HepG2 (cell line): ENCODE results near the gene CLASP2. TPM values are rescaled to one million over a fixed set of nuclear protein-coding genes. Genes with fewer than 3 reads are reported as not detected.

Experiments used
- ATAC-seq: fragments of 200-7000 bp; cut with Tn5 transposase; 3 replicates; pipeline ENCODE4 v1.9.1; 2020; ENCODE audit warnings: mild to moderate bottlenecking, moderate library complexity
- BruUV-seq: library from RNA; stranded (reverse); fragments of 400-500 nt; replicated peaks from 2 replicates; lab custom pipeline; 2021; lab: Mats Ljungman, UMichigan
- CTCF ChIA-PET: fragments of 300-600 bp; formaldehyde crosslinking; extraction: SDS; loops from one replicate; lab custom pipeline; 2021; ENCODE audit warnings: low total read pairs, inconsistent platforms, low intra/inter-chr PET ratio; lab: Yijun Ruan, JAX
- POLR2A ChIA-PET: fragments of 350-600 bp; sonication (Branson Sonifier 250); formaldehyde crosslinking; loops from one replicate; lab custom pipeline; 2020; ENCODE audit warnings: antibody characterized with exemption, inconsistent platforms; lab: Yijun Ruan, JAX
- DNase-seq: peaks from one replicate; pipeline ENCODE4 v3.0.0-alpha.2; 2015; ENCODE audit warnings: low spot score
- FAIRE-seq: peaks from 3 replicates; lab custom pipeline; 2011; peaks lifted over from hg19 to GRCh38; lab: Jason Lieb, UNC
- H2AFZ ChIP-seq: one replicate; pipeline ENCODE4 v1.6.1; 2011; ENCODE audit warnings: low read length, inconsistent platforms
- H3K27ac ChIP-seq: fragments of 300-600 bp; 3 replicates; pipeline ENCODE4 v1.8.0; 2011; ENCODE audit warnings: mixed run types, mild to moderate bottlenecking, mixed read lengths, low read length, inconsistent platforms; ENCODE audit not compliant: insufficient read depth; ENCODE audit errors: extremely low read length
- H3K27me3 ChIP-seq, 2 experiments: fragments of 200-600 bp in 1 of 2; 2 replicates in 1 of 2; 3 replicates in 1 of 2; pipeline versions ENCODE4 v1.6.0 to v1.8.0; 2011; ENCODE audit warnings: low read length in 2 of 2, mild to moderate bottlenecking in 2 of 2, moderate library complexity in 2 of 2, inconsistent platforms in 1 of 2; ENCODE audit not compliant: insufficient read depth in 2 of 2, control insufficient read depth in 1 of 2
- H3K36me3 ChIP-seq, 2 experiments: fragments of 200-600 bp in 1 of 2; replicated peaks in 1 of 2; 2 replicates in 1 of 2; 3 replicates in 1 of 2; pipeline versions ENCODE4 v1.5.1 to v1.8.0; 2011; ENCODE audit warnings: low read length in 2 of 2, inconsistent platforms in 1 of 2; ENCODE audit not compliant: insufficient read depth in 2 of 2, control insufficient read depth in 1 of 2
- H3K4me1 ChIP-seq: 2 replicates; pipeline ENCODE4 v1.5.1; 2012; ENCODE audit warnings: low read length, inconsistent platforms; ENCODE audit not compliant: insufficient read depth
- H3K4me2 ChIP-seq: 2 replicates; pipeline ENCODE4 v1.6.0; 2011; ENCODE audit warnings: low read depth, low read length, inconsistent platforms
- H3K4me3 ChIP-seq, 3 experiments: fragments of 200-600 bp in 1 of 3; sonication (generic), shearing (Covaris generic) in 1 of 3; replicated peaks in 1 of 3; 2 replicates each; pipeline ENCODE4 v1.5.1; 2011 to 2016; ENCODE audit warnings: low read length in 3 of 3, inconsistent platforms in 2 of 3, low read depth in 2 of 3, mild to moderate bottlenecking in 2 of 3, control low read depth in 1 of 3, mixed read lengths in 1 of 3; ENCODE audit not compliant: insufficient read depth in 1 of 3
- H3K79me2 ChIP-seq: one replicate; pipeline ENCODE4 v1.6.1; 2011; ENCODE audit warnings: low read length, inconsistent platforms; ENCODE audit not compliant: insufficient read depth
- H3K9ac ChIP-seq: 2 replicates; pipeline ENCODE4 v1.6.0; 2011; ENCODE audit warnings: mild to moderate bottlenecking, low read depth, low read length, inconsistent platforms; ENCODE audit not compliant: insufficient read depth
- H3K9me3 ChIP-seq: 2 replicates; pipeline ENCODE4 v1.5.1; 2012; ENCODE audit warnings: mild to moderate bottlenecking, low read length
- H4K20me1 ChIP-seq: 2 replicates; pipeline ENCODE4 v1.6.0; 2011; ENCODE audit warnings: inconsistent platforms, mild to moderate bottlenecking, low read length, moderate library complexity; ENCODE audit not compliant: insufficient read depth
- BCLAF1 ChIP-seq: fragments of 450-650 bp; IDR thresholded peaks from 2 replicates; pipeline ENCODE4 v1.6.1; 2017; ENCODE audit warnings: mild to moderate bottlenecking
- CREM ChIP-seq, 2 experiments: sonication (generic) in 1 of 2; formaldehyde crosslinking in 1 of 2; IDR thresholded peaks; 2 replicates each; pipeline versions ENCODE4 v1.4.0 to v1.6.1; 2016 to 2020; ENCODE audit warnings: antibody characterized with exemption in 1 of 2, mild to moderate bottlenecking in 1 of 2, missing genetic modification reagents in 1 of 2
- FOSL2 ChIP-seq: sonication (generic); formaldehyde crosslinking; IDR thresholded peaks from 2 replicates; pipeline ENCODE4 v1.4.0; 2020; ENCODE audit warnings: missing genetic modification reagents
- KLF6 ChIP-seq: IDR thresholded peaks from 2 replicates; pipeline ENCODE4 v1.8.0; 2016; ENCODE audit warnings: missing biosample characterization, missing genetic modification reagents
- PRDM15 ChIP-seq: sonication (generic); formaldehyde crosslinking; IDR thresholded peaks from 2 replicates; pipeline ENCODE4 v1.4.0; 2020; ENCODE audit warnings: missing genetic modification reagents
- SAFB2 ChIP-seq: sonication (generic); formaldehyde crosslinking; IDR thresholded peaks from 2 replicates; pipeline ENCODE4 v1.5.1; 2020; ENCODE audit warnings: missing genetic modification reagents, low read depth, mild to moderate bottlenecking, borderline replicate concordance
- SNAPC4 ChIP-seq: sonication (generic); formaldehyde crosslinking; IDR thresholded peaks from 2 replicates; pipeline ENCODE4 v1.4.0; 2020; ENCODE audit warnings: mild to moderate bottlenecking, missing genetic modification reagents
- ZNF251 ChIP-seq: sonication (generic); formaldehyde crosslinking; IDR thresholded peaks from 2 replicates; pipeline ENCODE4 v1.9.0; 2021; ENCODE audit warnings: mild to moderate bottlenecking, missing genetic modification reagents
- ZNF460 ChIP-seq: sonication (generic); formaldehyde crosslinking; IDR thresholded peaks from 2 replicates; pipeline ENCODE4 v1.5.1; 2020; ENCODE audit warnings: missing genetic modification reagents, mild to moderate bottlenecking, borderline replicate concordance
- ZNF670 ChIP-seq: sonication (generic); formaldehyde crosslinking; IDR thresholded peaks from 2 replicates; pipeline ENCODE4 v1.8.0; 2022; ENCODE audit warnings: mild to moderate bottlenecking, missing genetic modification reagents, borderline replicate concordance
- ZNF772 ChIP-seq: sonication (generic); formaldehyde crosslinking; IDR thresholded peaks from 2 replicates; pipeline ENCODE4 v1.5.0; 2020; ENCODE audit warnings: mild to moderate bottlenecking, missing genetic modification reagents
- whole genome bisulfite sequencing: methylation state at CpG from one replicate; pipeline ENCODE4 v1.1.6; 2017; ENCODE audit warnings: low lambda C conversion rate; 5-methylcytosine and 5-hydroxymethylcytosine counted together
- in situ Hi-C: cut with HindIII; loops from 2 replicates; pipeline ENCODE4 v1.10.0; 2017; ENCODE audit warnings: low pct_unique_long_range_greater_than_20kb; ENCODE audit not compliant: extremely low pct_ligation_motif_present
- intact Hi-C: fragments of 100-400 bp; cut with micrococcal nuclease; formaldehyde crosslinking; loops from one replicate; pipeline ENCODE4 v1.10.0; 2022; ENCODE audit not compliant: unreplicated experiment
- polyA plus RNA-seq, 8 experiments: library from polyadenylated mRNA; depleted of rRNA in 3 of 8; stranded (reverse) in 7 of 8; unstranded in 1 of 8; fragments of >200 nt; fragmentation: Illumina TruSeq in 4 of 8; extraction: Trizol in 4 of 8; gene quantifications; 2 replicates each; pipeline versions ENCODE4 v1.2.1 to v1.2.3, GENCODE V29; 2011 to 2016; ENCODE audit warnings: low read depth in 4 of 8, missing spikeins in 1 of 8, mixed read lengths in 1 of 8; ENCODE audit not compliant: insufficient read depth in 1 of 8
- total RNA-seq, 5 experiments: library from RNA; depleted of rRNA; stranded (reverse); fragments of >200 nt; fragmentation: Illumina TruSeq; extraction: Trizol; gene quantifications; 2 replicates each; pipeline ENCODE4 v1.2.3, GENCODE V29; 2016; ENCODE audit warnings: low read depth in 1 of 5

The CLASP2 gene
- total and polyA plus RNA-seq, 2 of the 13 experiments (the other 11 are each of a cell fraction or from before 2014, with no cell fraction given): 15.7 to 34.8 TPM

GRCh38 chr3:33642806-33643205 is 75.2 kb downstream of the CLASP2 start:
- Histone ChIP-seq H3K27me3 (no peaks in the 10 kb centered on the region), H3K27ac (no peak overlapping the region), H3K4me2 (no peak overlapping the region), H3K4me3 (no peak overlapping the region), H3K9me3 (no peaks in the 10 kb centered on the region), H4K20me1 (no peaks in the 10 kb centered on the region), H3K9ac (no peak overlapping the region), H3K79me2 (no peaks in the 10 kb centered on the region), H3K4me1 (no peaks in the 10 kb centered on the region), H3K36me3 (peaks cover 0 to 5% of the 10 kb centered on the region in 2 experiments; a peak in 3 of 5 replicates), H2AFZ (no peak overlapping the region)
- ATAC-seq (no peak), DNase-seq (no peak), FAIRE-seq (no peak)
- CTCF ChIA-PET: no interaction called here
- intact Hi-C loops: loop anchor here (10.0 kb wide), 1 partner anchor 1078 kb away; no protein-coding TSS in a partner anchor
- POLR2A ChIA-PET: no interaction called here
- in situ Hi-C loops: no loop called here
- no TSS peak for BruUV-seq
- WGBS: 92% methylated on average over 2 of the region's 2 CpGs
- no peak for TF ChIP-seq ZNF251
- TF ChIP-seq BCLAF1: no peak
- no peak for TF ChIP-seq FOSL2 (CRISPR knock-in tag)
- no peak for TF ChIP-seq SNAPC4 (CRISPR knock-in tag)
- TF ChIP-seq KLF6: no peak
- no peak for TF ChIP-seq PRDM15 (CRISPR knock-in tag)
- no peak for TF ChIP-seq ZNF772 (CRISPR knock-in tag)
- no peak for TF ChIP-seq ZNF670 (CRISPR knock-in tag)
- no peak for TF ChIP-seq CREM (IDR thresholded peaks at IDR 0.05)
- TF ChIP-seq CREM (CRISPR knock-in tag; IDR thresholded peaks at IDR 0.05): no peak
- no peak for TF ChIP-seq SAFB2
- no peak for TF ChIP-seq ZNF460 (CRISPR knock-in tag)
